Skeletal muscle satellite cell (primary cell): Measurements from ENCODE around the gene GGNBP2. TPM values are rescaled to one million over a fixed set of nuclear protein-coding genes. Genes with fewer than 3 reads are reported as not detected.

Experiments used
- H3K27me3 ChIP-seq: 2 replicates; pipeline ENCODE4 v1.7.0; 2013; ENCODE audit warnings: low read length; ENCODE audit not compliant: control insufficient read depth, insufficient read depth
- H3K36me3 ChIP-seq: 2 replicates; pipeline ENCODE4 v1.7.0; 2013; ENCODE audit warnings: mild to moderate bottlenecking, control low read depth, low read length; ENCODE audit not compliant: insufficient read depth
- H3K4me1 ChIP-seq: 2 replicates; pipeline ENCODE4 v1.7.0; 2013; ENCODE audit warnings: low read length; ENCODE audit not compliant: control insufficient read depth, insufficient read depth
- H3K4me2 ChIP-seq: 2 replicates; pipeline ENCODE4 v1.7.0; 2013; ENCODE audit warnings: mild to moderate bottlenecking, low read length
- H3K4me3 ChIP-seq: 2 replicates; pipeline ENCODE4 v1.7.0; 2013; ENCODE audit warnings: low read length
- H3K9ac ChIP-seq: 2 replicates; pipeline ENCODE4 v1.7.0; 2013; ENCODE audit warnings: mild to moderate bottlenecking, low read depth, low read length, moderate library complexity
- H3K9me3 ChIP-seq: replicated peaks from 2 replicates; pipeline ENCODE4 v1.7.0; 2013; ENCODE audit warnings: mild to moderate bottlenecking, control low read depth, low read length
- total RNA-seq: library from RNA; depleted of rRNA; stranded (reverse); fragments of >200 nt; gene quantifications from 2 replicates; pipeline ENCODE4 v1.2.3, GENCODE V29; 2012; rRNA removed

The GGNBP2 gene, protein sequence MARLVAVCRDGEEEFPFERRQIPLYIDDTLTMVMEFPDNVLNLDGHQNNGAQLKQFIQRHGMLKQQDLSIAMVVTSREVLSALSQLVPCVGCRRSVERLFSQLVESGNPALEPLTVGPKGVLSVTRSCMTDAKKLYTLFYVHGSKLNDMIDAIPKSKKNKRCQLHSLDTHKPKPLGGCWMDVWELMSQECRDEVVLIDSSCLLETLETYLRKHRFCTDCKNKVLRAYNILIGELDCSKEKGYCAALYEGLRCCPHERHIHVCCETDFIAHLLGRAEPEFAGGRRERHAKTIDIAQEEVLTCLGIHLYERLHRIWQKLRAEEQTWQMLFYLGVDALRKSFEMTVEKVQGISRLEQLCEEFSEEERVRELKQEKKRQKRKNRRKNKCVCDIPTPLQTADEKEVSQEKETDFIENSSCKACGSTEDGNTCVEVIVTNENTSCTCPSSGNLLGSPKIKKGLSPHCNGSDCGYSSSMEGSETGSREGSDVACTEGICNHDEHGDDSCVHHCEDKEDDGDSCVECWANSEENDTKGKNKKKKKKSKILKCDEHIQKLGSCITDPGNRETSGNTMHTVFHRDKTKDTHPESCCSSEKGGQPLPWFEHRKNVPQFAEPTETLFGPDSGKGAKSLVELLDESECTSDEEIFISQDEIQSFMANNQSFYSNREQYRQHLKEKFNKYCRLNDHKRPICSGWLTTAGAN
- 31.7 and 43.3 TPM in 2 replicates for total RNA-seq

DNA sequence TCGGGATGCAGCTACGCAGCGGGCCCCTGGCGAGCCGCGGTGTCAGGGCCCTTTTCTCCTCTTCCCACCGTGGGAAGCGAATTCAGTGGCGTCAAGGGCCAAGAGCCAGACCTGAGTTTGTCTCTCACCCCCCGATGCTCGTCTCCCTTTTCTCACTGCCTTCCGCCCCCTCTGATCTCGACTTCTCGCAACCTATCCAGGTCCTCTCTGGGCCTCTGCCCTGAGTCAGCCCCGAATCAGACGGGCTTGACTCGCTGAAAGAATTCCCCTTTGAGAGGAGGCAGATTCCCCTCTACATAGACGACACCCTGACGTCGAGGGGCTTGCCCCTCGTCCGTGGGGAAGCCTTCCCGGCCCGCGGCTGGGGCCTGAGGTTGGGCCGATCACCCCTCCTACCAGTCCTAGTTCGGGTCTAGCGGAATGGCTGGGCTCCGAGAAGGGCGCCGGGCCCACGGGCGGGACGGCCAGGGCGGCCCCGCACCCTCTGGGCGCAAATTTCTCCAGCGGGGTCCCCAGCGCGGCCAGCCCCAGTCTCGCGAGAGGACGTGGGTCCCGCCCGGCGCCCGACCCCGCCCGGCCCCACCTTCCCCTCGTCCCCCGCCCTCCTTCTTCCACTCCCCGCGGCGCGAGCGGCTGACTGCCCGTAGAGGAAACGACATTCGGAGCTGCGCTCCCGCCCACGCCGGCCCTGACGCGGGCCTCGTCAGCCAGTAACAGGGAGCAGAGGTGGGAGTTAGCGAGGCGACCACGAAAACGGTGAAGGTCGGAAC lies at the start of gene GGNBP2:
Gene GGNBP2, plus strand, starts transcription at position 613 of the 770 bp plus-strand sequence. CDS start 806 bp downstream, outside the sequence.
- H3K4me2 ChIP-seq, result peak within 1 kb of the TSS; percentile 89
- peak within 1 kb of the TSS; percentile 95 for H3K4me3 ChIP-seq
- H3K4me1 ChIP-seq, result peaks cover 17% of the 10 kb centered on the region
- peaks cover 12% of the 10 kb centered on the region for H3K36me3 ChIP-seq
- no peaks in the 10 kb centered on the region for H3K27me3 ChIP-seq
- peak within 1 kb of the TSS; percentile 100 for H3K9ac ChIP-seq
- H3K9me3 ChIP-seq, result no peaks in the 10 kb centered on the region

DNA sequence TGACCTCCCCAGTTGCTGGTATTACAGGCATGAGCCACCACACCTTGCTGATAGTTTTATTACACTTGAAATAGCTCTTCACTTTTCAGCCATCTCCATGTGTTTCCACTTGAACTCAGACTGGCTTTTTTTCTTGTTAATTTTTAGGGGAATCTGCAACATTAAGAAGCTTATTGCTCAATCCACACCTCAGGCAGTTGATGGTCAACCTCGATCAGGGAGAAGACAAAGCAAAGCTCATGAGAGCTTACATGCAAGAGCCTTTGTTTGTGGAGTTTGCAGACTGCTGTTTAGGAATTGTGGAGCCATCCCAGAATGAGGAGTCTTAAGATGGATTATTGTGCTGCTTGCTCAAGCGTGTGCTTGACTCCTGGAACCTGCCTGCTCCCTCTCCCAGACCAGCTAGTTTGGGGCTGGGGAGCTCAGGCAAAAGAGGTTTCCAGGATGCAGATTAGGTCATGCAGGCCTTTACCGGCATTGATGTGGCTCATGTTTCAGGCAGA lies 49.6 kb upstream of the GGNBP2 start:
- Histone ChIP-seq H3K27me3 (no peaks in the 10 kb centered on the region), H3K36me3 (peaks cover 65% of the 10 kb centered on the region), H3K4me1 (peaks cover 5% of the 10 kb centered on the region), H3K4me3 (no peak overlapping the region), H3K9me3 (no peaks in the 10 kb centered on the region), H3K9ac (no peak overlapping the region), H3K4me2 (no peak overlapping the region)

GRCh38 chr17:36496018-36496789 lies 48.5 kb upstream of the GGNBP2 start:
- H3K36me3 ChIP-seq, result peaks cover 74% of the 10 kb centered on the region

GRCh38 chr17:36498155-36498554 lies 46.6 kb upstream of the GGNBP2 start:
- H3K4me1 ChIP-seq, result peaks cover 5% of the 10 kb centered on the region
- H3K9ac ChIP-seq, result no peak overlapping the region

More at GRCh38 chr17:36496018-36496789, 48.5 kb upstream of the GGNBP2 start:
- Histone ChIP-seq H3K27me3 (no peaks in the 10 kb centered on the region), H3K9ac (no peak overlapping the region), H3K4me1 (peaks cover 5% of the 10 kb centered on the region), H3K4me3 (no peak overlapping the region), H3K9me3 (no peaks in the 10 kb centered on the region), H3K4me2 (no peak overlapping the region)

DNA sequence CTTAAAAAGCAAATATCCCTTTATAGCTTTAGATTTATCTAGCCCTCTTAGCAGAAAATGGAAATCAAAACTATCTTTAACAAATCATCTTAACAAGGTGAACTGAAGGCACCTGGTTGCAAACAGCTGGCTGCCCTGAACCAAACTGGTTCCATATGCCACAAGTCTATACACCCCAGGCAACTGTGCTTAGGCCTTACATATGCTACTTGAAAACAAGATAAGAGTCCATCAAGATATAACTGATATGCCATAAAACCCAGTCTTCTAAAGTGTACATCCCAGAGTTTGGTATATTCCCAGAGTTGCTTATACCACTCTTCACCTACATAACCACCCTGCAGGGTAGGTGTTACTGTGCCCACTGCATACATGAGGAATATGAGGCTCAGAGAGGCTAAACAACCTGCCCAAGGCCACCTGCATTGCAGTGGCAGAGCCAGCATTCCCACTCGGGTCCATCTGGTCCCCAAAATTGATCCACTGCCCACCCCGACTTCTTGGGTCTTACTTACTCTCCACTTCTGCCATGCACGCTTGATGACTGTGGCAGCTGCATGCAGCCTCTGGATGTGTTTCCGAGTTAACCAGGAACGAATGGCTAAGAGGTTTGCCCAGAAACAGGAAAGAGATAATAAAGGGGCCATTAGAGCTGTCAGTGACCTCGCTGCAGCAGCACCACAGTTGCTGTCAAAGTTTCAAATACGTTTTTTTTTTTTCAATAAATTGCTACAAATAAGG lies 46.0 kb upstream of the GGNBP2 start:
- Histone ChIP-seq H3K4me2 (no peak overlapping the region), H3K4me3 (no peak overlapping the region), H3K4me1 (peaks cover 5% of the 10 kb centered on the region), H3K27me3 (no peaks in the 10 kb centered on the region), H3K36me3 (peaks cover 70% of the 10 kb centered on the region), H3K9me3 (no peaks in the 10 kb centered on the region), H3K9ac (no peak overlapping the region)

More at GRCh38 chr17:36498155-36498554, 46.6 kb upstream of the GGNBP2 start:
- Histone ChIP-seq H3K4me2 (no peak overlapping the region), H3K27me3 (no peaks in the 10 kb centered on the region), H3K9me3 (no peaks in the 10 kb centered on the region), H3K4me3 (no peak overlapping the region), H3K36me3 (peaks cover 73% of the 10 kb centered on the region)

DNA sequence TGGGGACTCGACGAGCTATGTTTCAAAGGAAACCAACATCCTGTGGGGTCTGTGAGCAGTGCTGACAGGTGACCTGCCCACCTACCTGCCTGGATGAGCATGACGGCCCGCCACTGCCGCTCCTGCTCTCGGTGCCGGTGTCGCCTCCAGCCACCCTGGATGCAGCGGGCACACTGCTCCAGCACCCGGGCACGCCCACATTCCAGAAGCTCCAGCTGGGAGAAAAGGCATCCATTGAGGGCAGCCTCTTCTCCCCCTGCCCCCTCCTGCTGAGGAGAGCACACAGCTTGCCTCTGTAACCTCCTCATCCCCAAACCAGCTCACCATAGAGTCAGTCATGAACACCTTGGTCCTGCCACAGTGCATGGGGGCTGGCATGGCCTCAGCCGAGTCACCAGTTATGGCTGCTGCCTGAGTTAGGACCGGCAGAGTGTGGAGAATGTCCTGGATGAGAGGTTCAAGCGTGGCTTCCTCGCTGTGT lies 43.9 kb upstream of the GGNBP2 start:
- Histone ChIP-seq H3K9ac (no peak overlapping the region), H3K36me3 (peaks cover 69% of the 10 kb centered on the region), H3K4me2 (no peak overlapping the region), H3K9me3 (no peaks in the 10 kb centered on the region), H3K4me3 (no peak overlapping the region), H3K4me1 (peaks cover 5% of the 10 kb centered on the region), H3K27me3 (no peaks in the 10 kb centered on the region)

DNA sequence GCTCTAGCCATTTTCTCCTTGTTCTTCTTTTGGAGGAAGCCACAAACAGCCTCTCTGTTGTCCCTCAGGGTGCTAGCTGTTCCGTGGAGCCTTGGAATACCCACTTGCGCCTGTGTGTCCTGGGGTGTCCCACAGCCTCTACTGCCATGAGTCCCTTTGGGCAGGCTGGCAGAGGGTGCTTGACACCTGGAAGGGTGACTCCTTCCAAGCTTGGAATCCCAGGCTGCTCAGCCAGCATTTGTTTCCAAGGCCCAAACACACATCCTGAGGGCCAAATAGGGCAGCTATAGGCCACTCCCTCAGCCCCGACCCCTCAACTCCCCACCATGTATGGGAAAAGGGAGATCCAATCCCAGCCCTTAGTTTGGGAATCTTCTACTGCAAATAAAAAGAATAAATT lies 43.4 kb upstream of the GGNBP2 start:
- no peak overlapping the region for H3K4me3 ChIP-seq
- peaks cover 5% of the 10 kb centered on the region for H3K4me1 ChIP-seq
- peaks cover 69% of the 10 kb centered on the region for H3K36me3 ChIP-seq
- no peaks in the 10 kb centered on the region for H3K27me3 ChIP-seq
- no peak overlapping the region for H3K9ac ChIP-seq
- H3K9me3 ChIP-seq, result no peaks in the 10 kb centered on the region
- H3K4me2 ChIP-seq, result no peak overlapping the region

- Histone ChIP-seq H3K4me2 (no peak overlapping the region), H3K4me3 (no peak overlapping the region), H3K4me1 (no peaks in the 10 kb centered on the region), H3K36me3 (peaks cover 69% of the 10 kb centered on the region), H3K27me3 (no peaks in the 10 kb centered on the region), H3K9me3 (no peaks in the 10 kb centered on the region), H3K9ac (no peak overlapping the region)
Observed at GRCh38 chr17:36501963-36502362, 42.8 kb upstream of the GGNBP2 start.

DNA sequence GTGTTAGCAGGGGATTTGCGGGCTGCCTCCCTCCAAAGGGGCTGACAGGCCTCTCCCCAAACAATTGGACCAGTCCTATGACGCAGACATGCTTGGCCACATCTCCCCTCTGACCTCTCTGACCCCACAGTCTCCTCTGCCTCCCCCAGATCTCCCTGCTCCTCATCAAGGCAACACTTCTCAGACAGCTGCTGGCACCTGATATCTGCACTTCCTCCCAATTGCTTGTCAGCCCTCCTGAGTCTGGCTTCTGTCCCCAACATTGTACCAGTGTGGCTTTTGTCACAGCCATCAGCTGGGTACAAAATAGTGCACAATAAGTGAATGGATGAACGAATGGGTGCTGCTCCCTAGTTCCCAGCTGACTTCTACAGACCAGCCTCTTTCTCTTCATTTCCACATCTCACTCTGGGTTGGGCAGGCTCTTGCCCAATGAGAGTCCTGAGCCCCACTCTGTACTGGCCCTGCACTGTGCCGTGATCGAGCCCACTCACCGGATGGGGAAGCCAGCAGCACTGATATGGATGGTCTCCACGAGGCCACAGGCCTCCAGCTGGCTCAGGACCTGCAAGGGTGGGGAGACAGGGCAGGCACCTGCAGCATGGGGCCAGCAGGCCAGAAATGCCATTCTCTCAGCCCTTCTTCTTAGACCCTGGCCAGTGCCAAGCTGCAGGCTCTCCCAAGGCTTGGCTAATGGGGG lies 41.1 kb upstream of the GGNBP2 start:
- Histone ChIP-seq H3K4me2 (no peak overlapping the region), H3K4me3 (no peak overlapping the region), H3K4me1 (no peaks in the 10 kb centered on the region), H3K9ac (no peak overlapping the region), H3K9me3 (no peaks in the 10 kb centered on the region), H3K27me3 (no peaks in the 10 kb centered on the region), H3K36me3 (peaks cover 65% of the 10 kb centered on the region)

GRCh38 chr17:36504156-36504545 lies 40.6 kb upstream of the GGNBP2 start:
- Histone ChIP-seq H3K9me3 (no peaks in the 10 kb centered on the region), H3K36me3 (peaks cover 60% of the 10 kb centered on the region), H3K4me1 (no peaks in the 10 kb centered on the region), H3K4me3 (no peak overlapping the region), H3K9ac (no peak overlapping the region), H3K4me2 (no peak overlapping the region), H3K27me3 (no peaks in the 10 kb centered on the region)
